K562 (cell line): Measurements from ENCODE around the gene LVRN. TPM values are rescaled to one million over a fixed set of nuclear protein-coding genes. Genes with fewer than 3 reads are reported as not detected.
A peak's percentile ranks its signal among the peaks of the same experiment; 100 is the strongest.

Source experiments
- ATAC-seq: fragments of 200-7000 bp; cut with Tn5 transposase; 3 replicates; pipeline ENCODE4 v1.9.1; 2020; ENCODE audit warnings: moderate library complexity
- BruUV-seq: library from RNA; stranded (reverse); fragments of 400-500 nt; replicated peaks from 2 replicates; lab custom pipeline; 2021; lab: Mats Ljungman, UMichigan
- CTCF ChIA-PET: fragments of 300-600 bp; formaldehyde crosslinking; extraction: SDS; loops from one replicate; lab custom pipeline; 2021; ENCODE audit warnings: low intra/inter-chr PET ratio; lab: Yijun Ruan, JAX
- POLR2A ChIA-PET: fragments of 300-600, 350-650 bp; sonication (Branson Sonifier 250); formaldehyde crosslinking; extraction: SDS; loops from one replicate; lab custom pipeline; 2021; ENCODE audit warnings: antibody characterized with exemption, inconsistent platforms; lab: Yijun Ruan, JAX
- DNase-seq, 4 experiments: peaks; one replicate each; pipeline versions ENCODE4 v3.0.0 to v3.0.0-alpha.2; 2011 to 2018; ENCODE audit warnings: low spot score in 3 of 4, mixed read lengths in 3 of 4; ENCODE audit errors: extremely low read depth in 1 of 4
- FAIRE-seq: peaks from 2 replicates; lab custom pipeline; 2011; peaks lifted over from hg19 to GRCh38; lab: Jason Lieb, UNC
- H2AFZ ChIP-seq: 2 replicates; pipeline ENCODE4 v1.6.0; 2011; ENCODE audit warnings: low read depth, low read length, control low read depth, inconsistent platforms
- H3K27ac ChIP-seq: fragments of 200-600 bp; 3 replicates; pipeline ENCODE4 v1.8.0; 2011; ENCODE audit warnings: low read depth, mild to moderate bottlenecking, control low read depth, inconsistent platforms, low read length, moderate library complexity, mixed read lengths; ENCODE audit errors: extremely low read depth
- H3K27me3 ChIP-seq, 2 experiments: fragments of 300-600 bp in 1 of 2; 2 replicates in 1 of 2; 3 replicates in 1 of 2; pipeline versions ENCODE4 v1.6.0 to v1.8.0; 2011; ENCODE audit warnings: inconsistent platforms in 2 of 2, low read length in 2 of 2, mild to moderate bottlenecking in 1 of 2, mixed read lengths in 1 of 2, moderate library complexity in 1 of 2; ENCODE audit not compliant: control insufficient read depth in 2 of 2, insufficient read depth in 2 of 2
- H3K36me3 ChIP-seq: fragments of 300-600 bp; 3 replicates; pipeline ENCODE4 v1.8.0; 2011; ENCODE audit warnings: mild to moderate bottlenecking, low read length, inconsistent platforms; ENCODE audit not compliant: control insufficient read depth, insufficient read depth
- H3K4me1 ChIP-seq, 2 experiments: fragments of 200-600 bp in 1 of 2; replicated peaks in 1 of 2; 2 replicates in 1 of 2; 3 replicates in 1 of 2; pipeline versions ENCODE4 v1.5.1 to v1.8.0; 2011; ENCODE audit warnings: inconsistent platforms in 2 of 2, low read length in 2 of 2, mild to moderate bottlenecking in 1 of 2, mixed read lengths in 1 of 2, moderate library complexity in 1 of 2; ENCODE audit not compliant: control insufficient read depth in 2 of 2, insufficient read depth in 2 of 2
- H3K4me2 ChIP-seq: 2 replicates; pipeline ENCODE4 v1.6.1; 2011; ENCODE audit warnings: low read length, control low read depth, inconsistent platforms, mixed read lengths; ENCODE audit not compliant: insufficient read depth
- H3K4me3 ChIP-seq: fragments of 200-600 bp; sonication (generic), shearing (Covaris generic); 2 replicates; pipeline ENCODE4 v1.5.1; 2016; ENCODE audit warnings: control low read depth, inconsistent platforms
- H3K79me2 ChIP-seq: fragments of 200-600 bp; 3 replicates; pipeline ENCODE4 v1.8.0; 2011; ENCODE audit warnings: low read length, inconsistent platforms; ENCODE audit not compliant: control insufficient read depth, insufficient read depth
- H3K9ac ChIP-seq, 2 experiments: 2 replicates each; pipeline versions ENCODE4 v1.6.0 to v1.6.1; 2011; ENCODE audit warnings: low read depth in 2 of 2, low read length in 2 of 2, control low read depth in 1 of 2, inconsistent platforms in 1 of 2, mild to moderate bottlenecking in 1 of 2, mixed read lengths in 1 of 2; ENCODE audit not compliant: insufficient read depth in 1 of 2
- H3K9me1 ChIP-seq: one replicate; pipeline ENCODE4 v1.6.0; 2011; ENCODE audit warnings: inconsistent platforms, mild to moderate bottlenecking, low read length, moderate library complexity; ENCODE audit not compliant: control insufficient read depth, insufficient read depth
- H3K9me3 ChIP-seq: replicated peaks from 2 replicates; pipeline ENCODE4 v1.5.1; 2011; ENCODE audit warnings: low read depth, low read length, inconsistent platforms; ENCODE audit not compliant: control insufficient read depth, insufficient read depth
- H4K20me1 ChIP-seq: replicated peaks from 2 replicates; pipeline ENCODE4 v1.6.1; 2011; ENCODE audit warnings: low read length, inconsistent platforms, mixed read lengths; ENCODE audit not compliant: control insufficient read depth, insufficient read depth
- ARNT ChIP-seq, 2 experiments: fragments of 450-650 bp; IDR thresholded peaks; 2 replicates each; pipeline ENCODE4 v1.6.1; 2016; ENCODE audit warnings: mild to moderate bottlenecking in 1 of 2
- FOSL1 ChIP-seq: fragments of 200-800 bp; sonication (Bioruptor generic); conservative IDR thresholded peaks from 2 replicates; pipeline ENCODE4 v1.6.1; 2016; ENCODE audit warnings: missing genetic modification characterization, missing compliant biosample characterization
- HEY1 ChIP-seq: fragments of 250-450 bp; sonication (Bioruptor Pico); IDR thresholded peaks from 2 replicates; pipeline ENCODE4 v1.5.0; 2020; ENCODE audit warnings: mild to moderate bottlenecking, moderate library complexity, borderline replicate concordance
- NCOR1 ChIP-seq: fragments of 450-650 bp; IDR thresholded peaks from 2 replicates; pipeline ENCODE4 v1.6.1; 2016; ENCODE audit warnings: mild to moderate bottlenecking, moderate library complexity
- SMAD2 ChIP-seq: fragments of 150-350 bp; IDR thresholded peaks from 2 replicates; pipeline ENCODE4 v1.6.1; 2014; ENCODE audit warnings: low read depth, mild to moderate bottlenecking, low read length
- WGBS: fragments of 100-300 bp; shearing (Covaris generic); methylation state at CpG from one replicate; pipeline ENCODE4 v1.1.6; 2016; ENCODE audit warnings: low coverage, mixed read lengths; ENCODE audit not compliant: insufficient coverage; ENCODE audit errors: missing lambda C conversion rate; 5-methylcytosine and 5-hydroxymethylcytosine counted together
- in situ Hi-C: fragments of 300-500 bp; cut with MboI; formaldehyde crosslinking; loops from 4 replicates; pipeline ENCODE4 v1.15.0; 2018; ENCODE audit warnings: inconsistent platforms, mixed read lengths
- intact Hi-C: fragments of 100-400 bp; cut with micrococcal nuclease; formaldehyde crosslinking; loops from 2 replicates; pipeline ENCODE4 v1.14.2; 2022
- polyA plus RNA-seq, 8 experiments: library from polyadenylated mRNA; depleted of rRNA in 4 of 8; stranded (reverse) in 5 of 8; unstranded in 3 of 8; fragments of >200 nt; fragmentation: Nextera tagmentation in 2 of 8; fragmentation: Illumina TruSeq in 1 of 8; extraction: Ambion mirVana in 2 of 8; extraction: Trizol in 1 of 8; gene quantifications; 2 replicates each; pipeline versions ENCODE4 v1.2.1 to v1.2.3, GENCODE V29; 2011 to 2014; ENCODE audit warnings: inconsistent platforms in 1 of 8, missing spikeins in 1 of 8
- total RNA-seq, 7 experiments: library from RNA; depleted of rRNA in 6 of 7; stranded (reverse); fragments of >200 nt in 6 of 7; fragmentation: Illumina TruSeq in 2 of 7; extraction: Trizol in 2 of 7; gene quantifications; 2 replicates each; pipeline versions ENCODE4 v1.2.1 to v1.2.3, GENCODE V29; 2011 to 2021; ENCODE audit warnings: low replicate concordance in 1 of 7
- TF ChIP-seq, protein P1 (sequence below): sonication (generic); formaldehyde crosslinking; IDR thresholded peaks from 2 replicates; pipeline ENCODE4 v1.5.0; 2020; ENCODE audit warnings: missing genetic modification reagents

LVRN gene
- total and polyA plus RNA-seq, 9 of the 15 experiments (the other 6 are each of a cell fraction or from before 2014, with no cell fraction given): 2.6 to 5.3 (median 4.1) TPM

DNA sequence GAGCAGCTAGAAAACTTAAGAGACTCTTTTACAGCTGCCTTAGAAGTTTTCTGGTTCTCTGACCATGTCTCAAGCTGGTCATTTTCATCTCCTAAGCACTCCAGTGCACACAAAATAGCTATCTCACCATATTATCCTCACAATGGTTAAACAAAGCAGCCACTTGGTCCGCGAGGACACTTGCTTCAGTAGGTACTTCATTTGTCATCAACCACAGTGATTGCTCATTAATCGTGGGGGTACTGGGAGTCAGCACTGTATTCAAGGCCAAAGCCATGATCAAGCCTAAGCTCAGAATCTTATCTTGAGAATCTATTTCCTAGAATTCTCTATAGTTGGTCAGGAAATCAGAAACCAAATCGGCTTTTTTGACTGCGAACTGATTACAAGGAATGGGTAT, 72.8 kb downstream of the LVRN start:
- no peaks in the 10 kb centered on the region for H3K4me1 ChIP-seq
- TF ChIP-seq HEY1 (CRISPR knock-in tag): no peak
- TF ChIP-seq FOSL1 (tag): peak; percentile 63
- H3K79me2 ChIP-seq: no peaks in the 10 kb centered on the region
- DNase-seq: no peak
- H3K27ac ChIP-seq: no peak overlapping the region
- POLR2A ChIA-PET: no interaction called here
- no peak overlapping the region for H3K9ac ChIP-seq
- no peak for FAIRE-seq
- no peaks in the 10 kb centered on the region for H3K9me3 ChIP-seq
- CTCF ChIA-PET: no interaction called here
- intact Hi-C loops (loop anchor here (10.0 kb wide), 1 partner anchor 200 kb away; no protein-coding TSS in a partner anchor), in situ Hi-C loops (no loop called here)
- H3K27me3 ChIP-seq: no peaks in the 10 kb centered on the region; a peak in 2 of 5 replicates
- 0% methylated on average over 5 of the region's 5 CpGs for WGBS
- no peak overlapping the region for H3K4me2 ChIP-seq
- no peaks in the 10 kb centered on the region for H3K36me3 ChIP-seq
- no peaks in the 10 kb centered on the region for H3K9me1 ChIP-seq
- H4K20me1 ChIP-seq: no peaks in the 10 kb centered on the region
- no TSS peak for BruUV-seq
- H2AFZ ChIP-seq: no peak overlapping the region
- H3K4me3 ChIP-seq: no peak overlapping the region
- no peak for ATAC-seq

DNA sequence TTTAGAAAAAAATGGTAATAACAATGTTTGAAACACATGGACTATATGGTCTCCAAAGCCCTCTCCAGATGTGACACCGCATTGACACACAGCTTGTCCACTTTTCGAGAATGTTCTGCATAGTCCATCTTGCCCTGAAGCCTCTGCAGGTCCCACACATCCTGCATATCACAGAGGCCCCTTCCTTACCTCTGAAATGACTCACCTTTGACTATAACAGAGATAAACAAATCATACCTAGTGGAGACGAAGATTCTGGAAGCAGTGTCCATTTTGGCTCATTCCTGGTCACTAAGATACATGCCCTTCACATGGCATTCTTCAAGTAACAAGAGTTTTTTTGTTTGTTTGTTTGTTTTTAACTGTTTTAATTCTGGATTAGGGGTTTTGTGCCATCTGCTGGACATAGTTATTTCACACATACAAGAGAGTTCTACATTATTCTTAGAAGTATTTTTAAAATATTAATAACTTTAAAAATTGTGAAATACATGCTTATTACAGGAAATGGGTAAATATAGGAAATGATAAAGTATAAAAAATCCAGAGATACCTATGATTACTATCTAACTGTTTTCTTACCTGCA, 75.1 kb downstream of the LVRN start:
- no peak for FAIRE-seq
- in situ Hi-C loops: no loop called here
- CTCF ChIA-PET: no interaction called here

More for the DNA sequence above, 75.1 kb downstream of the LVRN start:
- Histone ChIP-seq H3K79me2 (no peaks in the 10 kb centered on the region), H2AFZ (no peak overlapping the region), H3K9me1 (no peaks in the 10 kb centered on the region), H3K9ac (no peak overlapping the region), H4K20me1 (no peaks in the 10 kb centered on the region), H3K4me1 (no peaks in the 10 kb centered on the region), H3K4me2 (no peak overlapping the region), H3K36me3 (no peaks in the 10 kb centered on the region), H3K4me3 (no peak overlapping the region), H3K27ac (no peak overlapping the region), H3K9me3 (no peaks in the 10 kb centered on the region), H3K27me3 (peaks cover 0 to 7% of the 10 kb centered on the region in 2 experiments; a peak in 3 of 5 replicates)
- no peak for DNase-seq
- 4% methylated on average over 3 of the region's 3 CpGs for WGBS
- intact Hi-C loops: loop anchor here (10.0 kb wide), 1 partner anchor 203 kb away; no protein-coding TSS in a partner anchor
- no TSS peak for BruUV-seq
- POLR2A ChIA-PET: no interaction called here
- TF ChIP-seq NCOR1 (no peak), ARNT (IDR thresholded peaks at IDR 0.05) (no peak), SMAD2 (no peak)
- TF ChIP-seq, protein P1, sequence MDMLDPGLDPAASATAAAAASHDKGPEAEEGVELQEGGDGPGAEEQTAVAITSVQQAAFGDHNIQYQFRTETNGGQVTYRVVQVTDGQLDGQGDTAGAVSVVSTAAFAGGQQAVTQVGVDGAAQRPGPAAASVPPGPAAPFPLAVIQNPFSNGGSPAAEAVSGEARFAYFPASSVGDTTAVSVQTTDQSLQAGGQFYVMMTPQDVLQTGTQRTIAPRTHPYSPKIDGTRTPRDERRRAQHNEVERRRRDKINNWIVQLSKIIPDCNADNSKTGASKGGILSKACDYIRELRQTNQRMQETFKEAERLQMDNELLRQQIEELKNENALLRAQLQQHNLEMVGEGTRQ: no peak
- ATAC-seq: no peak
